ENCODE measurements around the gene COL4A2.

Gene COL4A2

GRCh38 chr13:110306960-110307766 is at the start of gene COL4A2, which contains the start of gene COL4A1:
Gene COL4A2 (plus strand): TSS chr13:110307284. CDS start chr13:110307904, 620 bp downstream.
Gene COL4A1 (minus strand): TSS chr13:110307157. CDS start chr13:110307027, 130 bp downstream.
- no peak for DNase-seq (ENCODE audit: low read depth in 1 of 2, low spot score in 1 of 2)

GRCh38 chr13:110257408-110257807 is 49.7 kb upstream of the COL4A2 start:
- DNase-seq (ENCODE audit: low read depth in 1 of 2, low spot score in 1 of 2) = no peak

- no peak for DNase-seq (ENCODE audit: low read depth in 1 of 2, low spot score in 1 of 2)
Measured at GRCh38 chr13:110258876-110259631, 48.0 kb upstream of the COL4A2 start.

DNA sequence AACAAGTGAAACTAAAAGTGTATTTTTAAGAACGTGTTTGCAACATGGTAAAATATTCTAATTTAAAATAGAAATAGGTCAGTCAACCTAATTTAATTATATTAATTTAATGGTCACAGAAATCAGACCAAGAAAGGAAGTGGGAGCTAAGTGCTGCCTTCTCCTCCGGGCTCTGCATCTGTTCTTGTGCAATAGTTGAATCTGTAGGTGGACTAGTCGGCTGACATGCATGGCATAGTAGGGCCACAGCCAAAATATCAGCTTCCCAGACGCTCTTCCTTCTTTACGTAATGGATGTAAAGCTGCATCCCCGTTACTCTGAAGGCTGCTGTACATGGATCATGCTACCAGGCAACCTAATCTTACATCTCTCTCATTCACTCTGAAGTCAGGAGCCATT is 47.4 kb upstream of the COL4A2 start:
- DNase-seq (ENCODE audit: low read depth in 1 of 2, low spot score in 1 of 2) = no peak

- DNase-seq (ENCODE audit: low read depth in 1 of 2, low spot score in 1 of 2) = no peak
Measured at GRCh38 chr13:110261166-110262081, 45.7 kb upstream of the COL4A2 start.

DNA sequence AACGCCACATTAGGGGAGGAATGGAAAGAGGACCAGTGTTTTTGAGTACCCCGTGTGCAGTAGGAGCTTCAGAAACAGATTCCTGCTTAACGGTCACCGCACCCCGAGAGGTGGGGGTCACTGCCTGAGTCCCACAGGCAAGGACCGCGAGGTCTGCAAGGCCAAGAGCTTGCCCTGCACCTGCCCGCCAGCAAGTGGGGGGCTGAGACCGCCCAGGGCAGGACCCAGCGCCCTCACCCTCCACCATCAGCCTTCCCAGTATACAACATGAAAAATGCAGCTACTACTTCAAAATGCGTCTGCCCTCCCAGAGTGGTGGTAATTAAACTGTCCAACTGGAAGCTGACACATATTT is 45.0 kb upstream of the COL4A2 start:
- DNase-seq (ENCODE audit: low read depth in 1 of 2, low spot score in 1 of 2) = no peak

GRCh38 chr13:110262508-110263291 is 44.4 kb upstream of the COL4A2 start:
- no peak for DNase-seq (ENCODE audit: low read depth in 1 of 2, low spot score in 1 of 2)

GRCh38 chr13:110263404-110263803 is 43.7 kb upstream of the COL4A2 start:
- DNase-seq (ENCODE audit: low read depth in 1 of 2, low spot score in 1 of 2) = no peak

DNA sequence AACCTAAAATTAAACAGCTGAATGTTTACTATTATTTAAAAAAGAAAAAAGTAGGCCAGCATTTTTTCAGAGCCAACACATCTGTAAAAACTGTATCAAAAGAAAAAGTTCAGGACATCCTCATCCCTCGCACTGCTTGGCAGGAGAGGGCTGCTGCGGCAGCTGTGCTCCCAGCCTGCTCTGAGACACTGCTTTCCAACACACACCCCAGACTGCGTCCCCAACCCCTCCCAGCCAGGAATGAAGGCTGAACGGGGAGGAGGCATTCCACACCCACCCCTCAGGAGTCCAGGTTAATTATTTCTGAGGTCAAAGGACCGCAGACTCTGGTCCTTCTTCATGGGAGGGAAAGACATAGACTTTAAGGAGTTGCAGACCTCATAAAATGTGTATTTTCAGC is 43.2 kb upstream of the COL4A2 start:
- no peak for DNase-seq (ENCODE audit: low read depth in 1 of 2, low spot score in 1 of 2)

GRCh38 chr13:110264685-110265275 is 42.3 kb upstream of the COL4A2 start:
- no peak for DNase-seq (ENCODE audit: low read depth in 1 of 2, low spot score in 1 of 2)

DNA sequence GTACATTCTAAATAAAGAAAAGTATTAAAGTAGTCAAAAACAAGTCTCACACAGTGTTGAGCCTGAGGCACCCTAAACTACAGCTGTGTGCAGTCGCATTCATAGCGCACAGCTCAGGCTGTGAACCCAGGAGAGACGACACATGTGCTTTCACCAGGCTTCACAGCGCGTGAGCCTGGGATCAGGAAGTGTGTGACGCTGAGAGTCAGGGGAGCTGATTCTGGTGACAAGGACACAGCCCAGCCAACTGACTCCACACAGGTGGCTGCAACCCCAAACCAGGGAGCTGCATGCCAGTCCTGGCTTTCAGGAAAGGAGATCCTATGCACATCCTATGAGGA is 41.8 kb upstream of the COL4A2 start:
- no peak for DNase-seq (ENCODE audit: low read depth in 1 of 2, low spot score in 1 of 2)

DNA sequence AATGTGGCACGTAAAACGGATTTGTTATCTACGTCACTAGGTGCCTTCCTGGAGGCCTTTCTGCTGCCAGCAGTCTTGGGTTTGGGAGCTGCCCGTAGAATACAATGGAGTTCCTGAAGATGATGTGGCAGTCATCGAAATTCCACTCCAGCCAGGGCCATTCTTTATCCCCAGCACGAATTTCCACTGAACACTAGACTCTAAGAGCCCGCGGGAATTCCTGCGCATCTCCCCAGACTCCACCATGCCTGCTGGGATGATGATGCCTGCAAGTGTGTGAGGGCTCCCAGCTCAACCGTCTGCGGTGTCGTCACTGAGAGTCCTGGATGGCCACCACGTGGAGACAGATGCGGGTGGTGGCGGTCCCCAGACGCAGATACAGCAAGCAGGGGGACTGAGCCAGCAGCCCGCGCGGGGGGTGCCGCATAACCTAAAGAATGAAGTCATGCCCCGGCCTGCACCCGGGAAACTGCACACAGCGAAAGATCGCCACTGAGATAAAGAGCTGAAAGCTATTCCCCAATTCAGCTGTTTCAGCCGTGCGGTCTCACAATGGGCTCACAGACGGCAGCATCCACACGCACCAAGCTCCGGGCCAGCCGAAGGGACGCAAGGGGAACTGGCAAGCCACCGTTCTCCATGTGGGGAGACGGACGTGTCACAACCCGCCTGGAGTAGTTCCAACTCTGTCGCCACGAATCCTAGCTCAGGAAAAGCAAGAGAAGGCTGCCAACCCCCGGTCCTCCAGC is 41.2 kb upstream of the COL4A2 start:
- DNase-seq (ENCODE audit: low read depth in 1 of 2, low spot score in 1 of 2) = no peak

DNA sequence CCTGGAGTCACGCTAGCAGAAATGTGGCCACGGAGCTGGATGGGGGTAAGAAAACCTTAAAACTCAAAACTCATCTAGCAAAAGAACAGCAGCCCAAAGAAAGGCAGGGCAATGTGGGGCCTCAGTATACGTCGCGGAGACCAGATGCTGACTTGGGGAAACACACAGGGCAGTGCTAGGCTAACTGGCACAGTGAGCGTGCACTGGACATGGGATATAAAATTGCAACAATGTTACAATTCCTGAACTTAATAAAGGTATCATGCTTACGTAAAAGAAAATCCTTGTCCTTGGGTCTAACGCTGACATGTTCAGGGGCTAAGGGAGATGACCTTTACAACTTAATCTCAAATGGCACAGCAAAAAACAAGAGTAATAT is 40.7 kb upstream of the COL4A2 start:
- DNase-seq (ENCODE audit: low read depth in 1 of 2, low spot score in 1 of 2) = no peak

DNA sequence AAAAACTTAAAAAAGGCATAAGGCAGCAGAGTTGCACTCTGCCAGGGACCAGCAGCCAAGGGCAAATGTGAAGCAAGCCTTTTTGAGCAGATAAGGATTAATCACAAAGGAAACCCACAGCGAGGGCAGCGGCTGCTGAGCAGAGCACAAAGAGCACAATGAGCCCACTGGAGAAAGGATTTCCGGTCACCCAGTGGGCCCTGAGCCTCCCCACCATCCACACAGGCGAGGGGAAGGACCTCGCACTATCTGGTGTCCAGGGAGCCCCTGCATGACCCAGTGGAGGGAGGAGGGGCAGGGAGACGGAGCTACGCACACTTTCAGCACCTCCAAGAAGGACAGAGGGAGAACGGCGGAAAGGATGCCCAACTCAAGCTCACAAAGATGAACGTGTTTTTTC is 40.1 kb upstream of the COL4A2 start:
- no peak for DNase-seq (ENCODE audit: low read depth in 1 of 2, low spot score in 1 of 2)

GRCh38 chr13:110268061-110268460 is 39.0 kb upstream of the COL4A2 start:
- no peak for DNase-seq (ENCODE audit: low read depth in 1 of 2, low spot score in 1 of 2)

DNA sequence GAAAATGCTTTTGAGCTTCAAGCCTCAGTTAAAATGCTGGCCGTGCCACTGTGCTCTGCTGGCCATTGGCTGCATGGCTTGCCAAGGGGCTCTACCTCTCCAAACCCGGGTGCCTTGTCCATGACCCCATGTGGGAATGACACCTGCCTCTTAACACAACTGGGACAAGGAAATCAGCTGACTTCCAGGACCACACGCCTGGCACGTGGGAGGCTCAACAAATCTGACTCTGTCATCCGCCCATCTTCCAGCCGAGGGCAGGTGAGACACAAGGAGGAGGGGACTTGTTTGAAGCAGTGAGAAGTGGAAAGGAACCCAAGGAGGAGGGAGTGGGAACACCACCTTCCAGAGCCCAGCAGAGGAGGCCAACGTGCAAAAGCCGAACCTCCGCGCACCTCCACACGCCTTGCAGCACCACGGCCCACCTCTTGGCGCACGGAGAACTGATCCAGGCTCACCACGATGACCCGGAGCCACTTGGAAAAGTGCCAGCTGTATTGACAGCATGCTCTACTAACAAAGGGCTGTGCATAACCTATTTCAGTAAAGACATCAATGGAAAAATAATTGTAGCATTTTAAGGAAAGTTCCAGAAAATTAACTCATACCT is 38.4 kb upstream of the COL4A2 start:
- no peak for DNase-seq (ENCODE audit: low read depth in 1 of 2, low spot score in 1 of 2)

DNA sequence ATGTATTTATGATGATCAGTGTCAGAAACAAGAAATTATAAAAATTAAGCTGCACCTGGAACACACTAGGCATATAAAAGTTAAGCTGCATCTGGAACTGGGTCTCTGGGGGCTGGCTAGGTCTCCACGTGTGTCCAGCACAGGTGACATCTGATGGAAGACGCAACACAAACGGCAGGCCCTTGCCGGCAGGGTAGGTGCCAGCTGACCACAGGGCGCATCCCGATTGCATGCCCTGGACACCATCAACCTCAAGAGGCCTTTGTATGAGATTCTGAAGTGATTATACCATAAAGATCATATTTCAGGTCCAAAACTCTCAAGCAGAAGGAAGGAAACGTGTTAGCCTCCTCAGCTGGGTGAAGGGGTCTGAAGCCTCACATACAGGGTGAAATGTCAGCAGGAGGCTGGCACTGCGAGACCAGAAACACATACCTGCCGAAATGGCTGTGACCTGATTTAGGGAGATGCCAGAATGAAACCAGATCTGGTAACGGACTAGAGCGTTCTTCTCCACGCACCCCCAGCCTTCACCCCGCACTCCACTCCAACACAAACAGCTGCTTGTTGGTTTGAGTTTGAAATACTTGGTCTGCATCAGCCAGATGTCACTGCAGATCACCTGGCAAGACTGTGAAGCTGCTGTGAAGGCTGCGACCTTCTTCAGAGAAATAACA is 37.4 kb upstream of the COL4A2 start:
- DNase-seq (ENCODE audit: low read depth in 1 of 2, low spot score in 1 of 2) = no peak

GRCh38 chr13:110270507-110270906 is 36.6 kb upstream of the COL4A2 start:
- no peak for DNase-seq (ENCODE audit: low read depth in 1 of 2, low spot score in 1 of 2)

DNA sequence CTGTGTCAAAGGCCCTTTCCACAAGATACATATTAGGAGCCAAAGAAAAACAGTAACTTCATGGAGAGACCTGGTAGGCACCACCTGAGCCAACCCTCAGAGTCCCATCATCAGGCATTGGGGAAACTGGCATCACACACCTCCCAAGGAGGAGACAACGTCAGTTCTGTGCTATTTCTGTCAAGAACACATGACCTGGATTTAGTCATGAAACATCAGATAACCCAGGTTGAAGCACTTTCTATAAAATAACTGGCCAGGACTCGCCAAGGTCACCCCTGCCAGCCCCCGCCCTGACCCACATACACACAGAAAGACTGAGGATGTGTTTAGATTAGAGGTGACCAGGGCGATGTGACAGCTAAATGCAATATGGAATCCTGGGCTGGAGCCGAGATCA is 35.8 kb upstream of the COL4A2 start:
- no peak for DNase-seq (ENCODE audit: low read depth in 1 of 2, low spot score in 1 of 2)
